Kidney glomerular epithelial cell (primary cell): ENCODE data around the gene MCAM.

Experiments used
- DNase-seq: peaks from one replicate; lab custom pipeline; 2025; lab: John Stamatoyannopoulos, UW

The MCAM gene

DNA sequence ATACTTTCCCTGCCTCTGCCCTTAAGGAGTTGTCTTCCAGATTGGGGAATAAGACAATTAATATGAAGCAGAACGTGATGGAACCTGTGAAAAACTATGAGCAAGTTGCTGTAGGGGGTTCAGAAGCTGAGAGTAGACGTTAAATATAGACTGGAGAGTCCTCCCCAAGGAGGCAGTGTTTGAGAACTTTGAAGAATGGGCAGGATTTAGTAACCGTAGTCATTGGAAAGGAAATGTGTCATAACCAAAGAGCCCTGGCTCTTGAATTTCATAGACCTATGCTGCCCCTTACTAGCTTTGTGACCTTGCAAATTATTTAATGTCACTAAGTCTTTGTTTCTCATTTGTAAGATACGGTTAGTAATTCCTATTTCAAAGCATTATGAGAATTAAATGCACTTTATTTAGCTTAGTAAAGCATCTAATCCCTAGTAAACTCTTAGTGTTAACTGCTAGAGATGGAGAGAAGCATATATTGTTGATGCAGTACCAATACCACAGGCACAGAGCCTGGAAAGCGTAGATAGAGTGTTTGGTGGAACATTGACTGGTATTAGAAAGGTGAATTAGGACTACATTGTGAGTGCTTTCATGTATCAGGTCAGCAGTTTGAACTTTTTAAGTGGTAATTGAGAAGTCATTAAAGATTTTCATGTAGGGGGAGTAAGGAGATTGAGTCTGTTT lies 54.1 kb downstream of the MCAM start:
- peak; percentile 17 for DNase-seq

DNA sequence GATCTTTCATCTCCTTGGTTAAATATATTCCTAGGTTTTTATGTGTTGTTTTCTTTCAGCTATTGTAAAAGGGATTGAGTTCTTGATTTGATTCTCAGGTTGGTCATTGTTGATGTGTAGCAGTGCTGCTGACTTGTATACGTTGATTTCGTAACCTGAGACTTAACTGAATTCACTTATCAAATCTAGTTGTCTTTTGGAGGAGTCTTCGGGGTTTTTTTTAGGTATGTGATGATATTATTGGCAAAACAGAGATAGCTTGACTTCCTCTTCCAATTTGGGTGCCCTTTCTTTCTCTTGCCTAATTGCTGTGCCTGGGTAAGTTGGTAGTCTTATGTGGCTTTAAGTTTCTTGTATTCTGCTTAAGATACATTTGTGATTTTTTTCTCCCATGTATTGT lies 57.9 kb downstream of the MCAM start:
- DNase-seq = no peak
